ENCODE results near the gene OR51B4.

OR51B4 gene

DNA sequence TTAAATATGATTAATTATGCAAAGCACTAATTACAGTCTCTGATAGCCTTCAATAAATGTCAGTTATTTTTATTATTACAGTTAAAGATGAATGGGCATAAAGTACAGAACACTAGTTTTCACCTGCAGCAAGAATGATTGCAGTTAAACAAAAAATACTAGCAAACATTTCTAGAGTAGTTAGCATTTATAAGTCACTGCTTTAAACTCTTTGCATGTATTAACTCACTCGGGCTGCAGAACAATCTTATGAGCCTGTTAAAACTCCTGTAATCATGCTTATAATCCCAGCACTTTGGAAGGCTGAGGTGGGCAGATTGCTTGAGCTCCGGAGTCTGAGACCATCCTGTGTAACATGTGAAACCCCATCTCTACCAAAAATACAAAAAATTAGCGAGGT lies 14.8 kb downstream of the OR51B4 start:
- no peak for TF ChIP-seq ZNF274 (IDR thresholded peaks at IDR 0.05; ENCODE audit: low read depth, low read length)
- H3K4me3 ChIP-seq (ENCODE audit: low read length): no peak overlapping the region

DNA sequence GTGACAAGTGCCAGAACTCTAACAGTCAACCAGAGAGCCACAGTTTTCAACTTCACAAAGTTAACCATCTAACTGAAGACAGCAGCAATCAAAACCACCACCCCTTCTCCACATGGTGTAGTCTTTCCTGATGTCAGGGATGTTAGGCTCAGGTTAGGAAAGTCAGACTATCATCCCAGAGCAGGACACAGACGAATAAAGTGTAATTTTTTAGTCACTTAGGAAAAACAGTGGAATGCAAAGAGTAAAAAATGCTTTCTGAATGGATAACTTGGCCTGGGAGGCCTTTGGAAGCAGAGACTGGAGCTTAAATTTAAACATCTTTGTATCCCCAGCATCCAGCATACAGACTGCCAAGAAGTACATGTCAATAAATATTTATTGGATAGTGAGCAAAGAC lies 15.4 kb downstream of the OR51B4 start:
- no peak for TF ChIP-seq ZNF274 (IDR thresholded peaks at IDR 0.05; ENCODE audit: low read depth, low read length)

DNA sequence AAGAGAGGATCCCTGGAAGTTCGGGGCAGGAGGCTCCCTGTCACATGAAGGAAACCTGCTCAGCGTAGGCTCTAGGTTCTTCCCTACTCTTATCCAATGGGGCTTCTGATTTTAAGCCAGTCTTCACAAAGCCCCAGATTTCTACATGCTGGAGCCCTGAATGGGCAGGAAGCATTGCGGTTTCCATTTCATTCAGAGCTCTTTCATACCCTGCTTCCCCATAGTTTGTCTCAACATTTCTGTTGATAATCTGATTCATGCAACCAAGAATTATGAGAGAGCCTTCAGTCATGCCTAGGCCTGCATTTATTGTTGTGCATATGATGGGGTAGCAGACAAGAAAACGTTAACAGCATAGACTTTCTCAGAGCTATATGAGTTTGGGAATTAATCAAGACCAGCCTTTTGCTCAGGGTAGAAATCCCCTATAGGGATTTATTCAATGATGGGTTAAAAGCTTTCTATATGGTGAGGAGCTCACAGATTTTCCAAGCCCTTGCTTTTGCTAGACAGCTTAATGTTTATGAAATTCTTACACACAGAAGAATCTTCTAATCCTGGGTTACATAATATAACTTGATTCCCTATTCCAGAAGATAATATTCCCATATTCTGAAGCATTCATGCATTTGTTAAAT lies 15.9 kb downstream of the OR51B4 start:
- TF ChIP-seq ZNF274 (IDR thresholded peaks at IDR 0.05; ENCODE audit: low read depth, low read length): no peak
- H3K4me3 ChIP-seq (ENCODE audit: low read length): no peak overlapping the region

More for the DNA sequence above, 15.4 kb downstream of the OR51B4 start:
- no peak overlapping the region for H3K4me3 ChIP-seq (ENCODE audit: low read length)

DNA sequence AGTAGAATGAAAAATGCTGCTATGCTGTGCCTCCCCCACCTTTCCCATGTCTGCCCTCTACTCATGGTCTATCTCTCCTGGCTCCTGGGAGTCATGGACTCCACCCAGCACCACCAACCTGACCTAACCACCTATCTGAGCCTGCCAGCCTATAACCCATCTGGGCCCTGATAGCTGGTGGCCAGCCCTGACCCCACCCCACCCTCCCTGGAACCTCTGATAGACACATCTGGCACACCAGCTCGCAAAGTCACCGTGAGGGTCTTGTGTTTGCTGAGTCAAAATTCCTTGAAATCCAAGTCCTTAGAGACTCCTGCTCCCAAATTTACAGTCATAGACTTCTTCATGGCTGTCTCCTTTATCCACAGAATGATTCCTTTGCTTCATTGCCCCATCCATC lies 17.1 kb downstream of the OR51B4 start:
- no peak overlapping the region for H3K4me3 ChIP-seq (ENCODE audit: low read length)
- TF ChIP-seq ZNF274 (IDR thresholded peaks at IDR 0.05; ENCODE audit: low read depth, low read length): no peak

DNA sequence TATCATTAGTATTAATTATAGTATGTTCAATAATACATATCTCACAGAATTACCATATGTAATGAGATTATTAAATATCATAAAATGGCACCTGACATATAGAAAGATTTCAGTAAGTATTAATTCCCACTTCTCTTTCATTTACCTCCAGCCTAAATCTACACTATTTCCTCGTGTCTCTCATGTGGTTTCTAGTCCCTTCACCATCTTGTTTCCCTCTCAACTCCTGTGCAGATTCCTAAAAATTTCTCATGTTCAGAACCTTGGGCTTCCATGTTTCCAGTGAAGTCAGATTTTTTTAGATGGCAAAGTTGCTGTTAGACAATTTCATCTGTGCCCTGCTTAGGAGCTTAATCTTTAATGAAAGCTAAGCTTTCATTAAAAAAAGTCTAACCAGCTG lies 17.9 kb downstream of the OR51B4 start:
- TF ChIP-seq ZNF274 (IDR thresholded peaks at IDR 0.05; ENCODE audit: low read depth, low read length): no peak
- no peak overlapping the region for H3K4me3 ChIP-seq (ENCODE audit: low read length)

DNA sequence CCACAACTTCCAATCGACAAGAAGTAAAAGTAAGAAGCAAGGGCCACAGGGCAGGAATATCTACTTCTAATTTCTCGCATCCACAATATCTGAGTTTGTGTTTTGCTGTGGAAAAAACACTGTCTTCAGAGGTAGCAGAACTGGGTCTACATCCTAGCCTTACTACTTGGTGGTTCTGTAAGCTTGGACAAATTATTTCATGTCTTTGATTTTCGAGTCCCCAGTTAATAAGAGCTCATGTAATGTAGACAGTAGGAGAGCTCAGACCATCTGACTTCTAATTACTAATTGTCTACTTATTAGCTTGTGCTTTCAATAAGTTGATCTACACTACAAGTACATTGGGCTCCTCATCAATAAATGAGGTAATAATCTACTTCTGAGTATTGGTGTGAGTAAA lies 18.7 kb downstream of the OR51B4 start:
- TF ChIP-seq ZNF274 (IDR thresholded peaks at IDR 0.05; ENCODE audit: low read depth, low read length): no peak
- no peak overlapping the region for H3K4me3 ChIP-seq (ENCODE audit: low read length)

DNA sequence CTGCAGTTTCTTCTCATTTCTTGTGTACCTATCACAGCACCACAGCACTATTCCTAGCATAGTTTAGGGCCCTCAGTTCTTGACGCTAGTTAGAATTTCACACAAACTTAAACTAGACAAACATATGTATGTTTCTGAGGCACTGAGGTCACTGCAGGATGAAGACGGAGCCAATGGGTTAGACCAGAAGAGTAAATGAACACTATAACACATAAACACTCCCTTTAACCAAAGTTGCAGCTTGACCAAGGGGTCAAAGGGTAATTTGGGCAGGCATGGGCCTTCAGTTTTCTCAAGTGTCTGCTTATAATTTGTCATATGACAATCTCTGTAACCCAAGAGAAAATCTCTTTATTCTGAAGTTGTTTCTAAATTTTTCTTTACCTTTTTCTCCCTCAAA lies 19.1 kb downstream of the OR51B4 start:
- TF ChIP-seq ZNF274 (IDR thresholded peaks at IDR 0.05; ENCODE audit: low read depth, low read length): no peak
- H3K4me3 ChIP-seq (ENCODE audit: low read length): no peak overlapping the region

DNA sequence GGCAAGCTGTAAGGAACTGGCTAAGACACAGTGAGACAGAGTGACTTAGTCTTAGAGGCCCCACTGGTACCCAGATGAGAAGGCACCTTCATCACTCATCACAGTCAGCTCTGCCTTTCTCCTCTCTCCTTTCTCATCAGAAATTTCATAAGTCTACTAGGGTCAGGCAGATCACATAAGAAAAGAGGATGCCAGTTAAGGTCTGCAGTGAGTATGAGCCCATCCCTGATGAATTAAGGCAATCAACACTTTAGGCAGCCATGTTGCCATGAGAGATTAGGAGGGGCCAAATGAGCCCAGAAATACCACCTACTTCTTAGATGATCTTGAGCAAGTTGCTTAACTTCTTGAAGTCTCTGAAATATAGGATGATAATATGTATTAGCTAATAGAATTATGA lies 20.1 kb downstream of the OR51B4 start:
- no peak for TF ChIP-seq ZNF274 (IDR thresholded peaks at IDR 0.05; ENCODE audit: low read depth, low read length)
- H3K4me3 ChIP-seq (ENCODE audit: low read length): no peak overlapping the region

DNA sequence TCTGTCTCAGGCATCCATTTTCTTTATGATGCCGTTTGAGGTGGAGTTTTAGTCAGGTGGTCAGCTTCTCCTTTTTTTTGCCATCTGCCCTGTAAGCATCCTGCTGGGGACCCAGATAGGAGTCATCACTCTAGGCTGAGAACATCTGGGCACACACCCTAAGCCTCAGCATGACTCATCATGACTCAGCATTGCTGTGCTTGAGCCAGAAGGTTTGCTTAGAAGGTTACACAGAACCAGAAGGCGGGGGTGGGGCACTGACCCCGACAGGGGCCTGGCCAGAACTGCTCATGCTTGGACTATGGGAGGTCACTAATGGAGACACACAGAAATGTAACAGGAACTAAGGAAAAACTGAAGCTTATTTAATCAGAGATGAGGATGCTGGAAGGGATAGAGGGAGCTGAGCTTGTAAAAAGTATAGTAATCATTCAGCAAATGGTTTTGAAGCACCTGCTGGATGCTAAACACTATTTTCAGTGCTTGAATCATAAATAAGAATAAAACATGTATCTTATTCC lies 21.1 kb downstream of the OR51B4 start:
- H3K4me3 ChIP-seq (ENCODE audit: low read length): no peak overlapping the region
- TF ChIP-seq ZNF274 (IDR thresholded peaks at IDR 0.05; ENCODE audit: low read depth, low read length): no peak

DNA sequence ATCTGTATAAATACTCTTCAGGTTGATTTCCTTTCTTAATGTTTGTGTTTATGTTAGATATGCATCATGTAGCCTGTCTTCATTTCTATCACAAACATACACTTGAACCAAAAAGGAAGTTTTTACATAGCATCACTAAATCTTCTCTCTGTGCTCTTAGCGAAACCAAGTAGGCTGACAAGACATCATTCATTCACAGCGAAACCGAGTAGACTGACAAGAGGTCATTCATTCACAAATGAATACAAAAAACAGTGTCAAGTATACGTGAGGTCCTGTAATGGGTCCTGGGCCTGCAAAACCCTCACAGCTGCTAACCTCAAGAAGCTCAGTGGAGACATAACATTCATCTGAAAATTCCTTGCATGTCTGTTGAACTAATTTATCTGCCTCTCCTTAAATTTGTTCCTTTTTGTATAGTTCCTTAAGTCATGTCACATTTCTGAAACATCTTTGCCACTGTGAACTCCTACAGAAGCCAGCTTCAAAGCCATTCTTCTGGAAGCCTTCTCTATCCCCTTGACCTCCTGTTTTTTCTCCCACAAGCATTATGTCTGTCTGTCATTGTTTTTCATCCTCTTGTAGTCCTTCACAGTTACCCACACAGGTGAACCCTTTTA lies 22.2 kb downstream of the OR51B4 start:
- H3K4me3 ChIP-seq (ENCODE audit: low read length): no peak overlapping the region

DNA sequence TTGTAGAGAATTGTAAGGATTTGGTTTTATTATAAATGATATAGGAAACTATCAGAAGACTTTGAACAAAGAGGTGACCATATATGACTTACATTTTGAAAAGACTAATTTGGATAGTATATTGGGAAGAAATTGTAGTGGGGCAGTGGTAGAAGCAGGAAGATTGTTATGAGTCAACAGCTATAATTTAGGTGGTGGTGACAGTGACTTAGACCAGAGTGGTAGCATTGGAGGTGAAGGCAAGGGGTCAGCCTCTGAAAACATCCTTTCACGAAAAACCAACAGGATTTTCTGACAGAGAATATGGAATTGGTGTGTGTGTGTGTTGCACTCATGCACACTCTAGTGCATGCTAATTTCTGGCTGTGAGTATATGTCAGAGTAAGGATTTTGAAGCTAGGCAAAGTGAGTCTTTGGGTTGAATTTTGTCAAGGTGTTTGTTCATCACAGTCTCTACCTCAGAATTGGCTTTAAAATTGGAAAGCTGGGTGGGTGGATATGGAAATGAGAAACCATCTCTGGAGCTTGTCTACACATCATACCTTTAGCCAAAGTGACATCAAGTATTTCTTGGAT lies 23.9 kb downstream of the OR51B4 start:
- no peak overlapping the region for H3K4me3 ChIP-seq (ENCODE audit: low read length)
- no peak for TF ChIP-seq ZNF274 (IDR thresholded peaks at IDR 0.05; ENCODE audit: low read depth, low read length)

More for the DNA sequence above, 22.2 kb downstream of the OR51B4 start:
- TF ChIP-seq ZNF274 (IDR thresholded peaks at IDR 0.05; ENCODE audit: low read depth, low read length): no peak

DNA sequence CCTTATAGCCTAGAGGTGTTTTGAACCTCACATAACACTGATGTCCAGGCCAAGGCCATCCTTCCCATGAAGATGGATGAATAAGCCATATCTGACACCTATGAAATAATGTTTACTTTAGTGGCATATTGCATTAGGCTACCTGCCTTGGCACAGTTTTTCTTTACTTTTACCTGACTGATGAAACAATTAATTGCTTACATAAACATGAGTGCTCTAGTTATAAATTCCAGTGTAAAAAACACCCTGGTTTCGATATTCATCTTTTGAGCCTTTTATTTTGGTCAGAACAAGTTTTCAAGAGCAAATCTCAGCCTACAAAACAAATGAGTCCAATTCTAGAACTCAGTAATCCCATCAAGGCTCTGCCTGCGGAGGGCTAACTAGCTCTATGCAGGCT lies 25.0 kb downstream of the OR51B4 start:
- no peak overlapping the region for H3K4me3 ChIP-seq (ENCODE audit: low read length)
- no peak for TF ChIP-seq ZNF274 (IDR thresholded peaks at IDR 0.05; ENCODE audit: low read depth, low read length)

DNA sequence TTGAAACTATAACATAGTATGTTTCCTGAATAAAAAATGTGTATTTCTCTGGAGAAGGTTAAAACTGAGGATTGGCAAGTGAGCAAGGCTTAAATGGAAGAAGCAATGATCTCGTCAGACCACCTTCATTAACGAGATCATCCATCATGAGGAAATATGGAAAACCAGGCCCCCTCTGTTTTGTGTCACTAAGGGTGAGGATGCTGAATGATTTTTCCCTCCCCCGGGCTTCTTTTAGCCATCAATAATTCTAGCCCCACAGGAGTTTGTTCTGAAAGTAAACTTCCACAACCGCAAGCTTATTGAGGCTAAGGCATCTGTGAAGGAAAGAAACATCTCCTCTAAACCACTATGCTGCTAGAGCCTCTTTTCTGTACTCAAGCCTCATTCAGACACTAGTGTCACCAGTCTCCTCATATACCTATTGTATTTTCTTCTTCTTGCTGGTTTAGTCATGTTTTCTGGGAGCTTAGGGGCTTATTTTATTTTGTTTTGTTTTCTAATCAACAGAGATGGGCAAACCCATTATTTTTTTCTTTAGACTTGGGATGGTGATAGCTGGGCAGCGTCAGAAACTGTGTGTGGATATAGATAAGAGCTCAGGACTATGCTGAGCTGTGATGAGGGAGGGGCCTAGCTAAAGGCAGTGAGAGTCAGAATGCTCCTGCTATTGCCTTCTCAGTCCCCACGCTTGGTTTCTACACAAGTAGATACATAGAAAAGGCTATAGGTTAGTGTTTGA lies 26.2 kb downstream of the OR51B4 start:
- H3K4me3 ChIP-seq (ENCODE audit: low read length): no peak overlapping the region
- no peak for TF ChIP-seq ZNF274 (IDR thresholded peaks at IDR 0.05; ENCODE audit: low read depth, low read length)

DNA sequence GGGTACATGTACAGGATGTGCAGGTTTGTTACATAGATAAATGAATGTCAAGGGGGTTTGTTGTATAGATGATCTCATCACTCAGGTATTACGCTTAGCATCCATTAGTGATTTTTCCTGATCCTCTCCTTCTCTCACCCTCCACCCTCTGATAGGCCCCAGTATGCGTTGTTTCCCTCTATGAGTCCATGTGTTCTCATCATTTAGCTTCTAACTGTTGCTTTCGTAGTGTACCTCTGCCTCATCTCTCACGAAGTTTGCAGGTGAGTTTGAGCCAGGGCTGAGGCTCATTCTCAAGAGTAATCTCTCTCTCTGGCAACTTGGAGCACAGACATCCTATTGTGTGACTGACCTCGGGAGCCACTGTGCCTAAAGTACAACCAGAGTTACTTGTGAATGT lies 27.4 kb downstream of the OR51B4 start:
- H3K4me3 ChIP-seq (ENCODE audit: low read length): no peak overlapping the region
- TF ChIP-seq ZNF274 (IDR thresholded peaks at IDR 0.05; ENCODE audit: low read depth, low read length): no peak
